Kidney epithelial cell (primary cell): ENCODE results near the gene ZNF746. TPM values are rescaled to one million over a fixed set of nuclear protein-coding genes. Genes with fewer than 3 reads are reported as not detected.
"Not testable (repeated sequence)": the region's sequence is repeated elsewhere in the genome, so short reads cannot be mapped to it uniquely, and the experiment has no call there.

ENCODE experiments used
- DNase-seq: peaks from one replicate; pipeline ENCODE4 v3.0.0-alpha.2; 2010; ENCODE audit warnings: low read depth
- H3K27me3 ChIP-seq: 2 replicates; pipeline ENCODE4 v1.6.0; 2011; ENCODE audit warnings: low read length; ENCODE audit not compliant: control insufficient read depth, insufficient read depth
- H3K36me3 ChIP-seq: 2 replicates; pipeline ENCODE4 v1.5.1; 2011; ENCODE audit warnings: low read length; ENCODE audit not compliant: control insufficient read depth, insufficient read depth
- H3K4me3 ChIP-seq: 2 replicates; pipeline ENCODE4 v1.5.1; 2011; ENCODE audit warnings: low read depth, mild to moderate bottlenecking, control low read depth, low read length
- total RNA-seq: library from RNA; depleted of rRNA; stranded (reverse); fragments of >200 nt; gene quantifications from 2 replicates; pipeline ENCODE4 v1.2.3, GENCODE V29; 2015
- TF ChIP-seq, protein P1 (sequence below): IDR thresholded peaks from 2 replicates; pipeline ENCODE4 v1.5.1; 2011; ENCODE audit warnings: mild to moderate bottlenecking, moderate library complexity, low read length, control low read depth, inconsistent platforms; ENCODE audit not compliant: insufficient read depth, poor library complexity, severe bottlenecking

The ZNF746 gene
- total RNA-seq, 1 donor from 2014 or later: 24.2 TPM

DNA sequence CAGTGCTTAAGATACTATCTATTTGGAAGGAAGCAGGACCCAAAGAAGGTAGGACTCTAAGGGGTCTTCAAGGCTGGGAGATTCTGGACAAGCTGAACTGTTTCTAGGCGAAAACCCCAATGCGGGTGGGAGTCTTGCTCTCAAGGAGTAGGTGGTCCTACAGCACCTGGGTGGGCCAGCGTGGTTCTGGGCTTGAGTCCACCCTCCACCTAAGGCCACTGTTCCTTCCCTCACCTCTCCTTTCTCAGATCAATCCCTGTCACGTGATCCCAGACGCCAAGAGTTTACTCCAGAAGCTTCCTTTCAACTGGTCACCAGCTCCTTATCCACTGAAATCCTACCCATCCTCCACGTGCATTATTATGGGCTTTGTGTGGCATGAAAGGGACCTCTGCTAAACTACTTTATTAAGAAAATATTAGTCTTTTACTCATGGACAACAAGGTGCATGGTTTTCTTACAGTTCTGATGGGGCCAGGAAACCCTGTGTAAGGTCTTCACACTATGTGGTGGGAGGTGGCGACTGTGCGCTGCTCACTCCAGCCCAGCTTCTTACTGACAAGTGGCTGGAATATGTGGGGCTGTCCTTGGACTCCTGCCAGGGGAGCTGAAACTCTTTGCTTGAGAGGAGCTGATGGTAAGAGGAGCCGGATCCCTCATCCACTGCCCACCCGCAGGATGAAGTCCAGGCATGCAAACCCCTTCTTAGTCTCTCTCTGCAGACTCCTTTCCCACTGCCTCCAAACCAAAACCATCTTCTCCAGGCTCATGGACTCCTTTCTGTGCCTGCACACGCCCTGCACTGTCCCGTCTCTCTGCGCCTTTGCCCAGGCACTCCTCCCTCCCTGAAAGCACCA lies 1.6 kb downstream of the ZNF746 start:
- peaks cover 1% of the 10 kb centered on the region for H3K36me3 ChIP-seq
- DNase-seq: peak; percentile 21
- H3K27me3 ChIP-seq: peaks cover 4% of the 10 kb centered on the region
- TF ChIP-seq, protein P1, sequence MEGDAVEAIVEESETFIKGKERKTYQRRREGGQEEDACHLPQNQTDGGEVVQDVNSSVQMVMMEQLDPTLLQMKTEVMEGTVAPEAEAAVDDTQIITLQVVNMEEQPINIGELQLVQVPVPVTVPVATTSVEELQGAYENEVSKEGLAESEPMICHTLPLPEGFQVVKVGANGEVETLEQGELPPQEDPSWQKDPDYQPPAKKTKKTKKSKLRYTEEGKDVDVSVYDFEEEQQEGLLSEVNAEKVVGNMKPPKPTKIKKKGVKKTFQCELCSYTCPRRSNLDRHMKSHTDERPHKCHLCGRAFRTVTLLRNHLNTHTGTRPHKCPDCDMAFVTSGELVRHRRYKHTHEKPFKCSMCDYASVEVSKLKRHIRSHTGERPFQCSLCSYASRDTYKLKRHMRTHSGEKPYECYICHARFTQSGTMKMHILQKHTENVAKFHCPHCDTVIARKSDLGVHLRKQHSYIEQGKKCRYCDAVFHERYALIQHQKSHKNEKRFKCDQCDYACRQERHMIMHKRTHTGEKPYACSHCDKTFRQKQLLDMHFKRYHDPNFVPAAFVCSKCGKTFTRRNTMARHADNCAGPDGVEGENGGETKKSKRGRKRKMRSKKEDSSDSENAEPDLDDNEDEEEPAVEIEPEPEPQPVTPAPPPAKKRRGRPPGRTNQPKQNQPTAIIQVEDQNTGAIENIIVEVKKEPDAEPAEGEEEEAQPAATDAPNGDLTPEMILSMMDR: no peak
- peak overlapping the region; percentile 59 for H3K4me3 ChIP-seq

DNA sequence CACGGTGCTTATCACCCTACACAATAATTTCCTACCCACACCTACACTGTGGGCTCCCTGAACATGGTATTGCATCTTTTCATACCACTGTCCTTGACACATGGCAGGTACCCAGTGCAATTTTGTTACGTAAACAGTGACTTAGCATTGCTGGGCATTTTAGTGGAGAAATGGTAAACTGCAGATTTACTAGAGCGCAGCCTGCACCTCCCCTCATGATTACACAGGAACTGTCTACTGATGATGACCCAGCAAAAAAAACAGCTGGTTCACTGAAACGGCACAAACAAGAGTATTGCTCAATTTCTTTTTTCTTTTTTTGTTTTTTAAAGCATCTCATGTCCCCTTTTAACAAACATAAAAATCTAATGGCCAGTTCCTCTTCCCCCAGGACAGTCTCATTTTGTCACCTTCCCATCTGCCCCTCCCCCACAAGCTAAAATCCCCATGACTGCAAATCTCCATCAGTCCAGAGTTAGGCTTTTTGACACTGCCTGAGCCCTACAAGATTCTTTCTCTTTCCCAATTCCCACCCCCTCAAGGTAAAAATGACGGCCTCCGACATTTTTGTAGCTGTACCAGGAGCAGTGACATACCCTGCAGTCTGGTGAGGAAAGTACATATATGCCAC lies 2.8 kb downstream of the ZNF746 start:
- Histone ChIP-seq H3K36me3 (peaks cover 2% of the 10 kb centered on the region), H3K27me3 (peaks cover 4% of the 10 kb centered on the region), H3K4me3 (no peak overlapping the region)
- TF ChIP-seq, protein P1: no peak
- DNase-seq: no peak

DNA sequence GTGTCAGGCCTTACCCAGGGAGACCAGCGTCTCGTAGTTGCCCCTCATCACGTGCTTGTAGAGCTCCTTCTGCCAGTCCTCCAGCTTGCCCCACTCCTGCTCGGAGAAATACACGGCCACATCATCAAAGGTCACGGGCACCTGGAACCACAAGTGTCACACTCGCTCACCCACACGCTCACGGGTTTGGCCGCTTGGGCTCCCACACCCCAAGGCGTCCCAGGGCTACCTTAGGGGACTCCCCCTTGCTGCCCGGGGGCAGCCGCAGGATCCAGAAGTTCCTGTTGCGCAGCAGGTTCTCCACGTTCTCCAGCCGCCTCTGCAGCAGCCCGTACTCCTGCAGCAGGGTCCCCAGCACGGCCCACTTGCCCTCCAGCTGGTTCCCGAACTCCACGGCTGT lies 3.6 kb downstream of the ZNF746 start:
- not testable (repeated sequence) for DNase-seq, H3K4me3 ChIP-seq, H3K36me3 ChIP-seq, H3K27me3 ChIP-seq

DNA sequence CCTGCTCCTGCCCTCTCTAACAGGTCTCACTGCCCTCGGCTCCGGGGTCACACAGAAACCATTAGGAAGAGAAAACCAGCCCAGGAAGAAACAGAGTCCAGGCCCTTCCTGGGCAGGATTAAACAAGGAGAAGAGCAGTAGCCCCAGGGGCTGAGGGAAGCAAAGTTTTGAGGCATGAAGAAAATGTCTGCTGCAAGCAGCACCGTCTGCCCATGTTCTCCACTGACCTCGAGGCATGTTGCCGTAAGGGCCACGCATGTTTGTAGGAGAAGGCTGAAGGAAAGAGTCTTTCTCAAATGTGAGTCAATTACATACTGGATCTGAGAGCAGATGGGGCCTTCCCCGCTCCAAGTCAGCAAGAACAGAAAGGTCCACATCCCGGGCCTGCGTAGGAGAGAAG lies 4.2 kb downstream of the ZNF746 start:
- H3K4me3 ChIP-seq: no peak overlapping the region
- no peaks in the 10 kb centered on the region for H3K27me3 ChIP-seq
- no peak for DNase-seq
- H3K36me3 ChIP-seq: peaks cover 2% of the 10 kb centered on the region
- TF ChIP-seq, protein P1: no peak

DNA sequence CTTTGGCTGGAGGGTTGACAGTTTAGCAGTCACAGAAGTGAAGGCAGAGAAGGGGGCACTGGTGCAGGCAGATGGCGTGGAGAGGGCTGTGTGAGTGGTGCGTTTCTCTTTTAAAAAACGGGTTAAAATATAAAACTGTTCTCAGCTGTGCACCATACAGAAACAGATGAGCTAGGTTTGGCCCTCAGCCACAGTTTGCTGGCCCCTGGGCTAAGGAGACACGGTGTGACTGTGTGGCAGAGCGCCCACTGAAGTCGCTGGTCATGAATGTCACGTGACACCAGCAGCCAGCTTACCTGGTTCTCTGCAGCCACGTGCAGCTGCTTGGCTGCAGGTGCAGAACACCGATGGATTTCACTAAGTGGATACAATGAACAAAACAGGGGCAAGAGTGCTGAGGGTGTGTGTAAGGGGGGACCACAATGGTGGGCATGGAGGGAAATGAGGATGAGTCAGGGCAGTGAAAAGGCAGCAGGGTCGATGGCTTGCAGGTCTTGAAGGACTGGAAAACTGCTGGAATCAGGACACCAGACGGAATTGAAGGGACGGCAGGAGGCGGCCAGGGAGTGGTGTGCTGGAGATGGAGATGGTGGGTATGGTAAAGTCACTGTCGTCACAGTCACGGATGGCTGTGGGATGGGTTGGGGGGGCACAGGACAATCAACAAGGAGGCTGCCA lies 7.4 kb downstream of the ZNF746 start:
- TF ChIP-seq, protein P1: no peak
- DNase-seq: no peak
- peaks cover 1% of the 10 kb centered on the region for H3K36me3 ChIP-seq
- H3K27me3 ChIP-seq: no peaks in the 10 kb centered on the region
- no peak overlapping the region for H3K4me3 ChIP-seq

DNA sequence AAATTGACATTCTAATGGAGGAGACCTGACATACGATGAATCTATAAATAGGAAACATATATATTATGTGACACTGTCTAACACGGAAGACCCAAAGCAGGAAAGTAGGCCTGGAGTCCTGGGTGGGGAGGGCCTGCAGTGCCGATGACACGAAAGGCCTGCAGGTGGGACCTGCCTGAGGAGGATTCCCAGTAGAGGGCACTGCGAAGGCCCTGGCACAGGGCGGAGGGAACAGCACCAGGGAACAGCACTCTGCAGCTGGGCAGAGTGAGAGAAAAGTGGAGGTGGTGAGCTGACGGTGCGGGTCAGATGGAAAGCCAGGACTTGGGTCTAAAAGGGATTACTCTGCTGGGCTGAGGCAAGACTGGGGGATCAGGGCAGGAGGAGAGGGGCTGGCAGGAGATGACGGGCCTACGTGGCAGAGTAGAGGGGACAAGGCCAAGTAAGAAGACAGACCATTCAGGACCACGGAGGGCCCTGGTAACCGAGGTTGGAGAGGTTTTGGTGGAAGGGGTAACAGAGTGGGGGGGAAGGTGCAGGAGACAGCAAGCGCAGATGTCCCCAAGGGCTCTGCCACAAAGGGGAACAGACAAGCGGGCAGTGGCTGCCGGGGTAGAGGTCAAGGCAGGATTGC lies 8.1 kb downstream of the ZNF746 start:
- no peak for DNase-seq
- H3K27me3 ChIP-seq: no peaks in the 10 kb centered on the region
- H3K4me3 ChIP-seq: no peak overlapping the region
- peaks cover 1% of the 10 kb centered on the region for H3K36me3 ChIP-seq
- TF ChIP-seq, protein P1: peak; percentile 34
